SK-N-SH treated with all-trans-retinoic acid at 6 μM for 48 hours (cell line): ENCODE results near the gene BPIFA1.

Experiments
- ISL1 ChIP-seq: fragments of 250-450 bp; sonication (Bioruptor Pico); IDR thresholded peaks from 2 replicates; pipeline ENCODE4 v2.1.2; 2022; ENCODE audit warnings: mild to moderate bottlenecking, moderate library complexity
- RARB ChIP-seq: fragments of 250-450 bp; sonication (Bioruptor Pico); IDR thresholded peaks from 2 replicates; pipeline ENCODE4 v1.8.0; 2021; ENCODE audit warnings: mild to moderate bottlenecking, moderate library complexity
- ZNF565 ChIP-seq: fragments of 450-650 bp; formaldehyde crosslinking; conservative IDR thresholded peaks from 2 replicates; pipeline ENCODE4 v1.5.0; 2020; ENCODE audit warnings: low read depth, mild to moderate bottlenecking, moderate library complexity

GRCh38 chr20:33217052-33217451, 18.7 kb upstream of the BPIFA1 start, which contains the start of gene BPIFA3:
- TF ChIP-seq RARB (CRISPR knock-in tag) (no peak), ISL1 (CRISPR knock-in tag) (no peak), ZNF565 (no peak)
